ENCODE measurements around the gene EARS2. TPM values are rescaled to one million over a fixed set of nuclear protein-coding genes. Genes with fewer than 3 reads are reported as not detected.
A peak's percentile ranks its signal among the peaks of the same experiment; 100 is the strongest.

EARS2 gene
- total and polyA plus RNA-seq, 2 of the 8 experiments (the other 6 are each of a cell fraction or from before 2014, with no cell fraction given), result 47.8 to 111 TPM

DNA sequence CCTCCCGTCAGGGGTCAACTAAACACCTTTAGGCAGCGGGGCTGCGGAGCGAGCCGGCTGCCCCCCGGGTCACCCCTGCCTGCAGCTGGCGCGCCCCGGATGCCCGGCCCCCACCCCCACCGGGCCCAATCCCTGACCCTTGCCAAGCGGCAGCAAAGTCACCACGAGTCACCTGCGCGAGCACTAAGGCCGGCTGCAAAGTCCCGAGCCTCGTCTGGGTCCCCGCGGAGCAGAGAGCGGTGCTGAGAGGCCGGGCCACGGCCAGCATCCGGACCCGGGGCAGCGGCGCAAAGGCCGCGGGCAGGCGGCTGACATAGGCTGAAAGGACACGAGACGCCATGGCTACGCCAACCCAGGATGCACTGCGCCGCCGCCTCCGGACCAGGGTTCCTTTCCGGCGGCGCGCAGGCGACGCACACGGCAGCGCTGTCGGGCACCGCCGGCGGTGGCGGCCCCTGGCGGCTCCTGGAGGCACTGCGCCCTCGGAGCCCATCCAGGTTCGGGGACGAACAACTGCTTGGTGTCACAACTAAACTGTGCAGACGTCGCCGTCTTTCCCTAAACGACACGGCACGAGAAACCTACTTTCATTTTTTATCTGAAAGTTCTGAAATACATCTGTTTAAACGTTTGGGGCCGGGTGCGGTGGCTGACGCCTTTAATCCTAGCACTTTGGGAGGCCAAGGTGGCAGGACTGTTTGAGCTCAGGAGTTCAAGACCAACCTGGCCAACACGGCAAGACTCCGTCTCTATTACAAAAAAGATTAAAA lies 39.0 kb upstream of the EARS2 start, which contains the start of gene NDUFAB1 (continued):
- peak; percentile 67 for TF ChIP-seq TAF7 (optimal IDR thresholded peaks at IDR 0.05; ENCODE audit: borderline replicate concordance, low read depth, low read length)
- peak; percentile 12; the same call in 1 of the 2 replicates for TF ChIP-seq JUND (IDR thresholded peaks at IDR 0.05; ENCODE audit: low read length)
- no peak for TF ChIP-seq JUN (IDR thresholded peaks at IDR 0.05; ENCODE audit: low read depth, low read length)
